ENCODE measurements around the gene SGCE.

DNA sequence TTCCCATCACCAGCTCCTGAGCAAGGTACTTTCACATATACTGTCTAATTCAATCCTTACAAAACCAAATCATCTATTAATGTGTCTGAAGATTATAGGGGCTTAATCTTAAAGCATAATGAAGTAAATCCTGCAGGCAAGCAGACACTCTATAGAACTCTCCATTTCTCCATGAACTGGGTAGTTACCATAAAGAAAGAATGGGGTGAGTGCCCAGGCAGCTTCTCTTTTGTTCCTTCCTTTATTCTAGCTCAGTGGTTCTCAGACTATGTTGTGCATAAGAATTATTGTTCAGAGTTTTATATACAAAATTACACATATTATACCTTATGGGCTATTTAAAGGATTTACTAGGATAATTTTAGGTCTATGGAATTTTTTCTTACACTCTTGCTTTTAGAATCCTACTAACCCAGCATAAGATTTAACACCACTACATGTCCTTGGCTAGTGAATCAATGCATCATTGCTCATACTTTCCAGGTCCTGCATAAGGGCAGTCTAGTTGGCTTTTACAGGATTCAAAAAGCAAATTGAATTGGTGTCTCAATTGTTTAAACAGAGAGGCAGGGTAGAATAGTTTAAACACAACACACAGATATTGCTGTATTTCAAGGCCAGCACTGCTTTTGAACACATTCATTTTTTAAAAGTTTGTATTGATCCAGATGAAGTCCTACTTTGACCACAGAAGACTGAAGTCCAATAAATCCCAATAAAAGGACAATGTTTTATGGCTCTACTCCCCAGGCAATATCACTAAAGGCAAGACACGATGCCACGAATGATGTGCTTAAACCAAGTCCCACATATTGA is 12.9 kb downstream of the SGCE start:
- TF ChIP-seq CSDC2 (CRISPR knock-in tag; IDR thresholded peaks at IDR 0.05) (no peak), ESRRG (CRISPR knock-in tag; IDR thresholded peaks at IDR 0.05) (no peak), ZFP30 (CRISPR knock-in tag; IDR thresholded peaks at IDR 0.05) (no peak), ISL1 (CRISPR knock-in tag; IDR thresholded peaks at IDR 0.05) (no peak), SNAI2 (CRISPR knock-in tag; IDR thresholded peaks at IDR 0.05) (no peak), ZC3H10 (CRISPR knock-in tag; IDR thresholded peaks at IDR 0.05) (no peak), ZFP3 (CRISPR knock-in tag; IDR thresholded peaks at IDR 0.05) (no peak), RARB (CRISPR knock-in tag; IDR thresholded peaks at IDR 0.05) (no peak)
- TF ChIP-seq, protein P1, sequence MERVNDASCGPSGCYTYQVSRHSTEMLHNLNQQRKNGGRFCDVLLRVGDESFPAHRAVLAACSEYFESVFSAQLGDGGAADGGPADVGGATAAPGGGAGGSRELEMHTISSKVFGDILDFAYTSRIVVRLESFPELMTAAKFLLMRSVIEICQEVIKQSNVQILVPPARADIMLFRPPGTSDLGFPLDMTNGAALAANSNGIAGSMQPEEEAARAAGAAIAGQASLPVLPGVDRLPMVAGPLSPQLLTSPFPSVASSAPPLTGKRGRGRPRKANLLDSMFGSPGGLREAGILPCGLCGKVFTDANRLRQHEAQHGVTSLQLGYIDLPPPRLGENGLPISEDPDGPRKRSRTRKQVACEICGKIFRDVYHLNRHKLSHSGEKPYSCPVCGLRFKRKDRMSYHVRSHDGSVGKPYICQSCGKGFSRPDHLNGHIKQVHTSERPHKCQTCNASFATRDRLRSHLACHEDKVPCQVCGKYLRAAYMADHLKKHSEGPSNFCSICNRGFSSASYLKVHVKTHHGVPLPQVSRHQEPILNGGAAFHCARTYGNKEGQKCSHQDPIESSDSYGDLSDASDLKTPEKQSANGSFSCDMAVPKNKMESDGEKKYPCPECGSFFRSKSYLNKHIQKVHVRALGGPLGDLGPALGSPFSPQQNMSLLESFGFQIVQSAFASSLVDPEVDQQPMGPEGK (CRISPR knock-in tag; IDR thresholded peaks at IDR 0.05; ENCODE audit: borderline replicate concordance): no peak
- TF ChIP-seq, protein P2, sequence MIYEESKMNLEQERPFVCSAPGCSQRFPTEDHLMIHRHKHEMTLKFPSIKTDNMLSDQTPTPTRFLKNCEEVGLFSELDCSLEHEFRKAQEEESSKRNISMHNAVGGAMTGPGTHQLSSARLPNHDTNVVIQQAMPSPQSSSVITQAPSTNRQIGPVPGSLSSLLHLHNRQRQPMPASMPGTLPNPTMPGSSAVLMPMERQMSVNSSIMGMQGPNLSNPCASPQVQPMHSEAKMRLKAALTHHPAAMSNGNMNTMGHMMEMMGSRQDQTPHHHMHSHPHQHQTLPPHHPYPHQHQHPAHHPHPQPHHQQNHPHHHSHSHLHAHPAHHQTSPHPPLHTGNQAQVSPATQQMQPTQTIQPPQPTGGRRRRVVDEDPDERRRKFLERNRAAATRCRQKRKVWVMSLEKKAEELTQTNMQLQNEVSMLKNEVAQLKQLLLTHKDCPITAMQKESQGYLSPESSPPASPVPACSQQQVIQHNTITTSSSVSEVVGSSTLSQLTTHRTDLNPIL (CRISPR knock-in tag; IDR thresholded peaks at IDR 0.05; ENCODE audit: low read depth): no peak
